OCI-LY1 (cell line): ENCODE data around the gene GGCT.

Experiments used
- H2AFZ ChIP-seq: fragments of 200-600 bp; sonication (generic), shearing (Covaris generic); 2 replicates; pipeline ENCODE4 v1.6.0; 2014; ENCODE audit warnings: antibody characterized with exemption, mild to moderate bottlenecking, low read length
- H3F3A ChIP-seq: fragments of 200-600 bp; sonication (generic), shearing (Covaris generic); 2 replicates; pipeline ENCODE4 v1.6.0; 2014; ENCODE audit warnings: mild to moderate bottlenecking, antibody characterized with exemption, low read length, moderate library complexity; ENCODE audit not compliant: insufficient read depth
- H3K27ac ChIP-seq: fragments of 200-600 bp; sonication (generic); 2 replicates; pipeline ENCODE4 v1.5.1; 2014; ENCODE audit warnings: low read length, mixed run types, mild to moderate bottlenecking, low read depth; ENCODE audit not compliant: poor library complexity, severe bottlenecking
- H3K27me3 ChIP-seq: fragments of 200-600 bp; sonication (generic); 2 replicates; pipeline ENCODE4 v1.6.0; 2014; ENCODE audit warnings: antibody characterized with exemption, mild to moderate bottlenecking, low read length, moderate library complexity; ENCODE audit not compliant: insufficient read depth
- H3K36me3 ChIP-seq: fragments of 200-600 bp; sonication (generic); 2 replicates; pipeline ENCODE4 v1.6.1; 2014; ENCODE audit warnings: mild to moderate bottlenecking, antibody characterized with exemption, low read length, moderate library complexity, mixed read lengths; ENCODE audit not compliant: insufficient read depth
- H3K4me1 ChIP-seq: fragments of 200-600 bp; sonication (generic); 2 replicates; pipeline ENCODE4 v1.5.1; 2014; ENCODE audit warnings: mild to moderate bottlenecking, low read length, moderate library complexity; ENCODE audit not compliant: insufficient read depth, severe bottlenecking
- H3K4me2 ChIP-seq: fragments of 200-600 bp; sonication (generic), shearing (Covaris generic); 2 replicates; pipeline ENCODE4 v1.6.1; 2014; ENCODE audit warnings: low read length
- H3K4me3 ChIP-seq: fragments of 200-600 bp; sonication (generic); 2 replicates; pipeline ENCODE4 v1.5.1; 2014; ENCODE audit warnings: low read length, low read depth, mild to moderate bottlenecking, mixed read lengths; ENCODE audit not compliant: poor library complexity, severe bottlenecking
- H3K79me2 ChIP-seq: fragments of 200-600 bp; shearing (Covaris generic); 2 replicates; pipeline ENCODE4 v1.6.1; 2016; ENCODE audit warnings: mixed run types, low read length, mixed read lengths; ENCODE audit not compliant: insufficient read depth
- H3K9ac ChIP-seq: fragments of 200-600 bp; sonication (generic), shearing (Covaris generic); 2 replicates; pipeline ENCODE4 v1.6.1; 2014; ENCODE audit warnings: mild to moderate bottlenecking, low read length, mixed read lengths
- H3K9me2 ChIP-seq: fragments of 200-600 bp; sonication (generic), shearing (Covaris generic); 2 replicates; pipeline ENCODE4 v1.6.1; 2014; ENCODE audit warnings: low read depth, mild to moderate bottlenecking, low read length, mixed read lengths
- H3K9me3 ChIP-seq: fragments of 200-600 bp; shearing (Covaris generic); 2 replicates; pipeline ENCODE4 v1.6.1; 2014; ENCODE audit warnings: low read length, mixed read lengths
- H4K20me1 ChIP-seq: fragments of 200-600 bp; sonication (generic), shearing (Covaris generic); 2 replicates; pipeline ENCODE4 v1.6.0; 2016; ENCODE audit warnings: mild to moderate bottlenecking, low read length; ENCODE audit not compliant: insufficient read depth
- CTCF ChIP-seq: fragments of 200-600 bp; sonication (generic), shearing (Covaris generic); IDR thresholded peaks from 2 replicates; pipeline ENCODE4 v1.5.1; 2017; ENCODE audit warnings: mild to moderate bottlenecking, antibody characterized with exemption, low read length, moderate library complexity, mixed read lengths
- EZH2 ChIP-seq: fragments of 200-600 bp; sonication (generic), shearing (Covaris generic); IDR thresholded peaks from 2 replicates; pipeline ENCODE4 v1.8.0; 2017; ENCODE audit warnings: borderline replicate concordance, mixed run types, mild to moderate bottlenecking, antibody characterized with exemption, low read length, moderate library complexity, mixed read lengths

Gene GGCT

GRCh38 chr7:30452280-30452930 lies 52.2 kb downstream of the GGCT start:
- Histone ChIP-seq H3K27ac (no peak overlapping the region), H3K9ac (no peak overlapping the region), H4K20me1 (no peaks in the 10 kb centered on the region), H3K9me3 (no peaks in the 10 kb centered on the region), H3K27me3 (no peaks in the 10 kb centered on the region), H3K4me3 (no peak overlapping the region), H3K4me2 (no peak overlapping the region), H3K4me1 (peaks cover 7% of the 10 kb centered on the region), H2AFZ (no peak overlapping the region), H3K9me2 (no peaks in the 10 kb centered on the region), H3K36me3 (no peaks in the 10 kb centered on the region), H3K79me2 (no peaks in the 10 kb centered on the region), H3F3A (no peaks in the 10 kb centered on the region)
- TF ChIP-seq EZH2, result no peak
- TF ChIP-seq CTCF, result no peak

GRCh38 chr7:30451539-30452279 lies 52.9 kb downstream of the GGCT start:
- no peak for TF ChIP-seq CTCF
- TF ChIP-seq EZH2, result no peak
- no peaks in the 10 kb centered on the region for H3K79me2 ChIP-seq
- H3K4me3 ChIP-seq, result no peak overlapping the region
- H3K4me2 ChIP-seq, result no peak overlapping the region
- no peaks in the 10 kb centered on the region for H3K27me3 ChIP-seq
- no peaks in the 10 kb centered on the region for H3K36me3 ChIP-seq
- H3K9ac ChIP-seq, result no peak overlapping the region
- no peaks in the 10 kb centered on the region for H3F3A ChIP-seq
- H4K20me1 ChIP-seq, result no peaks in the 10 kb centered on the region
- H2AFZ ChIP-seq, result no peak overlapping the region
- H3K9me2 ChIP-seq, result no peaks in the 10 kb centered on the region
- peaks cover 7% of the 10 kb centered on the region for H3K4me1 ChIP-seq
- H3K9me3 ChIP-seq, result no peaks in the 10 kb centered on the region
- no peak overlapping the region for H3K27ac ChIP-seq

GRCh38 chr7:30450983-30451497 lies 53.6 kb downstream of the GGCT start:
- Histone ChIP-seq H3K4me2 (no peak overlapping the region), H3K9me3 (no peaks in the 10 kb centered on the region), H3K36me3 (no peaks in the 10 kb centered on the region), H3K4me1 (peaks cover 7% of the 10 kb centered on the region), H4K20me1 (no peaks in the 10 kb centered on the region), H3K4me3 (no peak overlapping the region), H2AFZ (no peak overlapping the region), H3K27ac (no peak overlapping the region), H3K9me2 (no peaks in the 10 kb centered on the region), H3K27me3 (no peaks in the 10 kb centered on the region), H3F3A (no peaks in the 10 kb centered on the region), H3K9ac (no peak overlapping the region), H3K79me2 (no peaks in the 10 kb centered on the region)
- no peak for TF ChIP-seq CTCF
- no peak for TF ChIP-seq EZH2
